PFSK-1 (cell line): Measurements from ENCODE around the gene PLEKHO1.

ENCODE experiments used
- FOXP2 ChIP-seq: optimal IDR thresholded peaks from 2 replicates; pipeline ENCODE3; 2011; ENCODE audit warnings: borderline replicate concordance, control low read depth, inconsistent platforms; ENCODE audit not compliant: insufficient read depth; ENCODE audit errors: extremely low read length, extremely low read depth
- SIN3A ChIP-seq: IDR thresholded peaks from 2 replicates; pipeline ENCODE4 v1.6.1; 2012; ENCODE audit warnings: mild to moderate bottlenecking, low read length, moderate library complexity, borderline replicate concordance; ENCODE audit not compliant: insufficient read depth

DNA sequence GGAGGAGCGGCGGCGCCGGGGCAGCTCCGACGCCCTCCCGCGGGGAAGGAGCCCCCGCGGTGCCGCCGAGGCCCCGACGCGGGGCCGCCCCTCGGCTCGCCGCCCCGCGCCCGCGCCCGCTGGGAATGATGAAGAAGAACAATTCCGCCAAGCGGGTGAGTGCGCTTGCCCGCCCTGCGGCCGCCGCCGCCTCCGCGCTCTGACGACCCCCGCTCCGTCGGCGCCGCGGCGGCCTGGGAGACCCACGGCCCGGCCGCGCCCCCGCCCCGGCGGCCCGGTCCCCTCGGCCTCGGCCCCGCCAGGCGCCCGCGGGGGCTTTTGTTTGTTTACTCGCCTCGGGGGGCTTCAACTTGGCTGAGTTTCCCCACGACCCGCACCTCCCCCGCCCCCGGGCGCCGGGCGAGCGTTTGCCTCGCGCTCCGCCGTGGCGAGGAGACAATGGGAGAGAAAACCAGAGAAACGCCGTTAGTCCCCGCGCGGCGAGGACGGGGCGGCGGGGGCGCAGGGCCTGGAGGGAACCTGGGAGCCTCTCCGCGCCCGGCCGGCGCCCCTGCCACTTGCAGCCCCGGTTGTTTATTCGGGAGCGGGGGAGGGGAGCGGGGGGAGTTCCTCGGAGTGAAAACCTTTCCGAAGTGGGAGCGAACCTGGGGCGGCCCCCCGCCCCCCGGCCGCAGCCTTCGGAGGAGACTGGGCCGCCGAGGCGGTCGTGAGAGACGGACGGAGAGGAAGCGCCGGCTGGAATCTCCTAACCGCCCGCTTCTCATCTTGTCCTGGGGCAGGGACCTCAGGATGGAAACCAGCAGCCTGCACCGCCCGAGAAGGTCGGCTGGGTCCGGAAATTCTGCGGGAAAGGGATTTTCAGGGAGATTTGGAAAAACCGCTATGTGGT, 661 bp downstream of the PLEKHO1 start:
- no peak for TF ChIP-seq SIN3A
- TF ChIP-seq FOXP2, result no peak
